Left lung (tissue), 10 donors: ENCODE data around the gene PAX3. TPM values are rescaled to one million over a fixed set of nuclear protein-coding genes. Genes with fewer than 3 reads are reported as not detected.

Source experiments
- ATAC-seq: fragments of 200-7000 bp; cut with Tn5 transposase; one replicate; pipeline ENCODE4 v1.9.1; 2020; ENCODE audit warnings: moderate library complexity
- DNase-seq, 4 donors: peaks; one replicate each; pipeline ENCODE4 v3.0.0-alpha.2; 2013 to 2020
- H3K27ac ChIP-seq, 2 donors: fragments of 200-600 bp; sonication (generic) in 1 of 2; one replicate each; pipeline versions ENCODE4 v1.5.0 to v1.8.0; 2020 to 2021
- H3K27me3 ChIP-seq, 2 donors: fragments of 200-600 bp; sonication (generic) in 1 of 2; one replicate each; pipeline versions ENCODE4 v1.5.0 to v1.8.0; 2020 to 2021
- H3K36me3 ChIP-seq, 2 donors: fragments of 200-600 bp; sonication (generic) in 1 of 2; one replicate each; pipeline versions ENCODE4 v1.5.0 to v1.8.0; 2020 to 2021
- H3K4me1 ChIP-seq, 2 donors: fragments of 200-600 bp; one replicate each; pipeline ENCODE4 v1.8.0; 2021
- H3K4me3 ChIP-seq, 2 donors: fragments of 200-600 bp; sonication (generic) in 1 of 2; one replicate each; pipeline versions ENCODE4 v1.5.0 to v1.8.0; 2020 to 2021; ENCODE audit warnings: mild to moderate bottlenecking in 1 of 2
- H3K9me3 ChIP-seq, 2 donors: fragments of 200-600 bp; sonication (generic) in 1 of 2; one replicate each; pipeline versions ENCODE4 v1.5.0 to v1.8.0; 2020 to 2021
- intact Hi-C, 2 donors: fragments of 100-400 bp; cut with DNase I; formaldehyde crosslinking; loops; one replicate each; pipeline versions ENCODE4 v1.11.2 to v1.14.2; 2022
- polyA plus RNA-seq, 6 donors: library from polyadenylated mRNA; unstranded; fragments of 120-200 nt; gene quantifications; one replicate each; pipeline ENCODE4 v1.2.1, GENCODE V29; 2013; ENCODE audit not compliant: insufficient read length in 6 of 6
- total RNA-seq, 2 donors: library from RNA; stranded (reverse); fragmentation: NEBNext Ultra II Directional; extraction: Animal tissue kit (Norgen Biotek cat#: 25700); gene quantifications; one replicate each; pipeline ENCODE4 v1.2.1, GENCODE V29; 2021
- TF ChIP-seq, protein P1 (sequence below), 2 donors: fragments of 200-600 bp; sonication (generic) in 1 of 2; IDR thresholded peaks; one replicate each; pipeline versions ENCODE4 v1.5.0 to v1.8.0; 2021; ENCODE audit warnings: antibody characterized with exemption in 2 of 2
- donor health status: DM: no; HTN: yes; CAD: no.
- donor health status: DM: no; HTN: no; CAD: no.

PAX3 gene
- total and polyA plus RNA-seq, 8 donors = 0.13 to 0.20 (median 0.14) TPM; not detected in 5

DNA sequence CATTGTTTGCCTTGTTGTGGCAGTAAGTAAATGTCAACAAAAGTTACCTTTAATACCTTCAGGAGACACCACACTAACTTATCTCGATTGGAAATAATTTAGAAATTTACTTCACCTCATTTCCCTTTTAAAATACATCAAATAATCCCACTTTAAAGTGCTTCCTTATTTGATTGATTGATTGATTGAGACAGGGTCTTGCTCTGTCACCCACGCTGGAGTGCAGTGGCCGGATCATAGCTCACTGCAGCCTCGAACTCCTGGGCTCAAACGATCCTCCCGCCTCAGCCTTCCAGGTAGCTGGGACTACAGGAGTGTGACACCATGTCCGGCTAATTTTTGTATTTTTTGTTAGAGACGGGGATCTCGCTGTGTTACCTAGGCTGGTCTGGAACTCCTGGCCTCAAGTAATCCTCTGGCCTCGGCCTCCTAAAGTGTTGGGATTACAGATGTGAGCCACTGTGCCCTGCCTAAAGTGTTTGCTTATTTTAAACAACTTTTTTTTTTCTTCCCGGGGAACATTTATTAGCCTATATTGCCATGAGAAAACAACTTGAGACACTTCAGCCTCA lies 12.0 kb upstream of the PAX3 start:
- Histone ChIP-seq H3K4me1 (peaks cover 10 to 13% of the 10 kb centered on the region in 2 donors), H3K9me3 (no peaks in the 10 kb centered on the region), H3K36me3 (no peaks in the 10 kb centered on the region), H3K4me3 (no peak overlapping the region), H3K27me3 (peaks cover 98 to 100% of the 10 kb centered on the region in 2 donors), H3K27ac (no peak overlapping the region)
- intact Hi-C loops = loop anchor here in 1 of 2 donors (10.0 kb wide), 1 partner anchor 254 kb away; no protein-coding TSS in a partner anchor
- DNase-seq = no peak
- TF ChIP-seq, protein P1, sequence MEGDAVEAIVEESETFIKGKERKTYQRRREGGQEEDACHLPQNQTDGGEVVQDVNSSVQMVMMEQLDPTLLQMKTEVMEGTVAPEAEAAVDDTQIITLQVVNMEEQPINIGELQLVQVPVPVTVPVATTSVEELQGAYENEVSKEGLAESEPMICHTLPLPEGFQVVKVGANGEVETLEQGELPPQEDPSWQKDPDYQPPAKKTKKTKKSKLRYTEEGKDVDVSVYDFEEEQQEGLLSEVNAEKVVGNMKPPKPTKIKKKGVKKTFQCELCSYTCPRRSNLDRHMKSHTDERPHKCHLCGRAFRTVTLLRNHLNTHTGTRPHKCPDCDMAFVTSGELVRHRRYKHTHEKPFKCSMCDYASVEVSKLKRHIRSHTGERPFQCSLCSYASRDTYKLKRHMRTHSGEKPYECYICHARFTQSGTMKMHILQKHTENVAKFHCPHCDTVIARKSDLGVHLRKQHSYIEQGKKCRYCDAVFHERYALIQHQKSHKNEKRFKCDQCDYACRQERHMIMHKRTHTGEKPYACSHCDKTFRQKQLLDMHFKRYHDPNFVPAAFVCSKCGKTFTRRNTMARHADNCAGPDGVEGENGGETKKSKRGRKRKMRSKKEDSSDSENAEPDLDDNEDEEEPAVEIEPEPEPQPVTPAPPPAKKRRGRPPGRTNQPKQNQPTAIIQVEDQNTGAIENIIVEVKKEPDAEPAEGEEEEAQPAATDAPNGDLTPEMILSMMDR (IDR thresholded peaks at IDR 0.05) = no peak
- ATAC-seq = no peak

DNA sequence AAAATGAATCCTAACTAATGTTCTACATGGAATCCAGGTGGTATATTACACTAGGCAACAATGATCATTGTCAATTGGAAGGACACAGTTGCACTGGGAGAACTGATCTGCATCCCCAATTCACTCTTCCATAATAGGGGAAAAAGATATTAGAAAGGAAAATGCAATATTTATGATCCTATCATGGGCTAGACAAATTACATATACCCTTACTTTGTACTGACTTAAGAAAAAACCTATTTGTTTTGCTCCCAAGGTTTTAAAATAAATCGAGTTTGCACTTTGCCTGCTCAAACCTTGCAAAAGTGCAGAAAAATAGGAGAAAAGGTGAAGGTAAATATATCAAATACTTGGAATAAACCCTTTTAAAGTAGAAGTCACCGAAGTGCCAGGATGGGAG lies 11.0 kb upstream of the PAX3 start:
- Histone ChIP-seq H3K27ac (no peak overlapping the region), H3K4me3 (no peak overlapping the region), H3K9me3 (no peaks in the 10 kb centered on the region), H3K4me1 (peaks cover 13 to 24% of the 10 kb centered on the region in 2 donors), H3K27me3 (peaks cover 99 to 100% of the 10 kb centered on the region in 2 donors), H3K36me3 (no peaks in the 10 kb centered on the region)
- ATAC-seq (no peak), DNase-seq (no peak)
- intact Hi-C loops = loop anchor here in 1 of 2 donors (10.0 kb wide), 1 partner anchor 255 kb away; no protein-coding TSS in a partner anchor
- TF ChIP-seq, protein P1 (IDR thresholded peaks at IDR 0.05) = no peak

DNA sequence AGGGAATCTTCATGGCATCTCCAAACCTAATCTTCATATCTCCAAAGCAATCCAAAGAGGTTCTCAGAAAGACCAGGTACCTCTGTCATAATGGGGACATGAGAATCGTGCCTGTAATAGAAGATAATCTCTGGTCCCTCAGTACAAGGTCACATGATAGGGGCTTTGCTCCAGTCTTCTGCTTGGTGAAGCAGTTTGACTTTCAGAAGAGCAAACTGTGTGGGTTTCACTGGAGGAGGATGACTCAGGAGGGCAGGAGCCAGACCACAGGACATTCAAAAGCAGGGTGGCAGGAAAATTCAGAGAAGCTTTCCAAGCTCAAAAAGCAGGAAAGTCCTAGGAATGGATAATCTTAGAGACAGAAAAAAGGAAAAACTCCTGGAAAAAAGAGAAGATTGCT lies 10.6 kb upstream of the PAX3 start:
- no peak for ATAC-seq
- H3K4me1 ChIP-seq = peaks cover 13 to 28% of the 10 kb centered on the region in 2 donors

DNA sequence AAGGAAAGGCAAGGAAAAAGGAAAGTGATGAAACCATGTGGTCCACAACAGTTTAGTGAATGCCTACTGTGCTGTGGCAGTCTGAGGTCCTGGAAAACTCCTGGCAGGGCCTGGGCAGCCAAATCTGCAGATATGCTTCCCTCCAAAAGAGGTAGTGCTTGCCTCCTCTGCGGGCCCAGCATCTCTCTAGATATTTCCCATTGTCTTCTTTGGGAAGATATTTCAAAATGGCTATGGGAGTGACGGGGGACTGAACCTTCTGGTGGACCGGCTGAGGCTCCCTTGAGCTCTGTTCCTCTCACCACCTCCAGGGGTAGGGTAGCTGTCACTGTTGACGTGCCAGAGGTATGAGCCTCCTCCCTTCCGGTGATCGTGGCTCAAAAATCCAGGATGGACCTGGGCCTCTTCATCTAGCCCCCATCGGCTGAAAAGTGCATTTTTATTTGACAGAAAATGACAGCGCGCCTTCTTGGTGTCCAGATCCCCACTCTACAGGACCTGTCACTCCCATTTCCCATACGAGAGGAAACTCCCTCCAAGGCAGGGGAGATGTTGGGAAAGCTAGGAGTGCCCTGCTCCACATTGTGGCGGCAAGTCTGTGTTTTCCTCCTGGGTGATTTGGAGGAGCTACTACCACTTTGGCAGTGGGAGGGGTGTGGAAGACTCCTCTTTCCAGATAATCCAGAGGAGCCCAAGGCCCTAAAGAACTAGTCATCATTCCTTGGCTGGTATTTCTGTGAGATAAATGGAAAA lies 9.4 kb upstream of the PAX3 start:
- no peaks in the 10 kb centered on the region for H3K9me3 ChIP-seq

More for the DNA sequence above, 10.6 kb upstream of the PAX3 start:
- Histone ChIP-seq H3K27me3 (peaks cover 99 to 100% of the 10 kb centered on the region in 2 donors), H3K36me3 (no peaks in the 10 kb centered on the region), H3K27ac (no peak overlapping the region), H3K4me3 (no peak overlapping the region), H3K9me3 (no peaks in the 10 kb centered on the region)
- intact Hi-C loops = no loop called here
- TF ChIP-seq, protein P1 (IDR thresholded peaks at IDR 0.05) = no peak
- DNase-seq = no peak

More for the DNA sequence above, 9.4 kb upstream of the PAX3 start:
- DNase-seq (peak in 1 of 4 donors; percentile 31), ATAC-seq (no peak)
- Histone ChIP-seq H3K4me3 (no peak overlapping the region), H3K36me3 (no peaks in the 10 kb centered on the region), H3K4me1 (peaks cover 13 to 34% of the 10 kb centered on the region in 2 donors), H3K27ac (no peak overlapping the region), H3K27me3 (peaks cover 99 to 100% of the 10 kb centered on the region in 2 donors)
- intact Hi-C loops = no loop called here
- TF ChIP-seq, protein P1 (IDR thresholded peaks at IDR 0.05) = no peak
